ENCODE data around the gene USP13.
"Not testable (repeated sequence)": the region's sequence is repeated elsewhere in the genome, so short reads cannot be mapped to it uniquely, and the experiment has no call there.

The USP13 gene

GRCh38 chr3:179655236-179655635, 2.4 kb downstream of the USP13 start:
- DNase-seq (ENCODE audit: low spot score): no peak

GRCh38 chr3:179658606-179659005, 5.8 kb downstream of the USP13 start:
- no peak for DNase-seq (ENCODE audit: low spot score)

- no peak for DNase-seq (ENCODE audit: low spot score)
Measured at GRCh38 chr3:179660872-179661271, 8.0 kb downstream of the USP13 start.

GRCh38 chr3:179661777-179662176, 8.9 kb downstream of the USP13 start:
- DNase-seq (ENCODE audit: low spot score): no peak

GRCh38 chr3:179663093-179663492, 10.3 kb downstream of the USP13 start:
- no peak for DNase-seq (ENCODE audit: low spot score)

GRCh38 chr3:179666030-179666429, 13.2 kb downstream of the USP13 start:
- DNase-seq (ENCODE audit: low spot score): no peak

- DNase-seq (ENCODE audit: low spot score): no peak
Measured at GRCh38 chr3:179666436-179667035, 13.7 kb downstream of the USP13 start.

GRCh38 chr3:179668429-179668828, 15.6 kb downstream of the USP13 start:
- no peak for DNase-seq (ENCODE audit: low spot score)

- DNase-seq (ENCODE audit: low spot score): no peak
Measured at GRCh38 chr3:179670311-179670710, 17.5 kb downstream of the USP13 start.

GRCh38 chr3:179671309-179671708, 18.5 kb downstream of the USP13 start:
- DNase-seq (ENCODE audit: low spot score): no peak

- no peak for DNase-seq (ENCODE audit: low spot score)
Measured at GRCh38 chr3:179671747-179672242, 19.0 kb downstream of the USP13 start.

- DNase-seq (ENCODE audit: low spot score): no peak
Measured at GRCh38 chr3:179672918-179673317, 20.1 kb downstream of the USP13 start.

GRCh38 chr3:179673523-179673922, 20.7 kb downstream of the USP13 start:
- no peak for DNase-seq (ENCODE audit: low spot score)

GRCh38 chr3:179676081-179676480, 23.2 kb downstream of the USP13 start:
- DNase-seq (ENCODE audit: low spot score): no peak

GRCh38 chr3:179677884-179678283, 25.0 kb downstream of the USP13 start:
- no peak for DNase-seq (ENCODE audit: low spot score)

GRCh38 chr3:179681492-179682263, 28.8 kb downstream of the USP13 start:
- no peak for DNase-seq (ENCODE audit: low spot score)

- no peak for DNase-seq (ENCODE audit: low spot score)
Measured at GRCh38 chr3:179682426-179683080, 29.7 kb downstream of the USP13 start.

GRCh38 chr3:179683286-179683685, 30.4 kb downstream of the USP13 start:
- not testable (repeated sequence) for DNase-seq (ENCODE audit: low spot score)

GRCh38 chr3:179687967-179688535, 35.2 kb downstream of the USP13 start:
- DNase-seq (ENCODE audit: low spot score): no peak

GRCh38 chr3:179688850-179689249, 36.0 kb downstream of the USP13 start:
- no peak for DNase-seq (ENCODE audit: low spot score)

- DNase-seq (ENCODE audit: low spot score): no peak
Measured at GRCh38 chr3:179694731-179695130, 41.9 kb downstream of the USP13 start.

- no peak for DNase-seq (ENCODE audit: low spot score)
Measured at GRCh38 chr3:179695672-179696313, 43.0 kb downstream of the USP13 start.

Measured in CD4-positive, alpha-beta T cell treated with Interleukin-2 at 100 ng/mL for 4 hours (primary cell).